GM19452 (cell line): ENCODE measurements around the gene SLAMF9.
A peak's percentile ranks its signal among the peaks of the same experiment; 100 is the strongest.

Experiments used
- ATAC-seq: cut with Tn5 transposase; IDR thresholded peaks from one replicate; pipeline ENCODE4 v1.9.1; 2021; ENCODE audit not compliant: unreplicated experiment

SLAMF9 gene

DNA sequence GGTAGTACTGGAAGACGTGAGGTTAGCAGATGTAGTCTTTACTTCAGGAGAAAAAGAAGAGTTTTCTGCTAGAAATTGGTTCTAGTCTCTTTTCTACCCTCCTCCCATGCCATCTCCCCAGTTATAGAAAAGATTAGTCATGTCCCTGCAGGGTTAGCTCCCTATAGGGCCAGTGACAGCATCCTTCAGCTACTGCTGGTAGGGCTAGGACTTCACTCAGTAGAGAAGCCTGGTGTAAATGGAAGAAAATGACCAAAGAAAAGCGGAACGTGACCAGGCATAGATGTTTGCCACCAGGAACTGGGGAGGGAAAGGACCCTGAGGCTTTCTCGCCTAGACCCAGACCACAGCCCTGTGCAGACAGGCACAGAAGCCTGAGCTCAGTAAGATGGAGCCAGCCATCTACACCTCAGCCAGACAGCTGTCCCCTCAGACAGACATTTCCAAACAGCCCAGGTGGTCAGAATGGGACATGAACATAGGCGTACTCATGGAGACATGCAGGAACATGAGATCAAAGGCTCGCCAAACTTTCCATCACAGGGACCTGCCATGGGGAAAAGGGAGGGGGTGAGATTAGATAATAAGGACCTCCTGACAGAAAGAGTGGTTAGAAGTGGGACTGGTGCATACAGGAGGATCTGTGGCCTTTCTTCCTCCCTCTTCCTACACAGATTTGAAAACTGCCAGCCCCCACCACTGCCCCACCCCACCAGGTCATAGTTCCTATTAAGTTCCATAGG, 23.5 kb upstream of the SLAMF9 start:
- ATAC-seq: no peak

GRCh38 chr1:159974350-159974965, 20.4 kb upstream of the SLAMF9 start:
- ATAC-seq: no peak

DNA sequence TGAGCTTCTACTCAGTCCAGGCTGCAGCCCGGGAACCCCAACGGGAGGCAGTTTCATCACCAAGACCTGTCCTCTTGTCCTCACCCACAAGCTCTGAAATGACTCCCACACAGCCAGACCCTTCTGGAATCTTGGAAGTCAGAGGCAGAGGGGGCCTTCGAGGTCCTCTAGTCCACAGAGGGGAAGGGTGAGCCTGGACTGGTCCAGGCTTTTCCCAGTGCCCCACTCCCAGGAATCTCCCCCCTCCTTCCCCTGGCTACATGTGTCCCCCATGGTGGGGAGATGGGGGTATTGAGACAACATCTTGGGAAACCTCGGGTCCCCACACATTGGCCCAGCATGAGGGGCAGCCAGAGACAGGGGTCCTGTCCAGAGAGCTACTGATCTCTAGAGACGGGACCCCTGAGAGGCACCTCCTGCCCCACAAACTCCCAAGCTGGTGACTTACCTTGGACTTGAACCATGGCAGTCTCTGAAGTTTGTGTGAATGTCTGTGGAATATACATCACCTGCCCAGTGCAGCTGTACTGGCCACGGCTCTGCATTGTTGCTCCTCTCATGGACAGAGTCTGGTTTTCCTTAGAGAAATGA, 19.4 kb upstream of the SLAMF9 start:
- no peak for ATAC-seq

DNA sequence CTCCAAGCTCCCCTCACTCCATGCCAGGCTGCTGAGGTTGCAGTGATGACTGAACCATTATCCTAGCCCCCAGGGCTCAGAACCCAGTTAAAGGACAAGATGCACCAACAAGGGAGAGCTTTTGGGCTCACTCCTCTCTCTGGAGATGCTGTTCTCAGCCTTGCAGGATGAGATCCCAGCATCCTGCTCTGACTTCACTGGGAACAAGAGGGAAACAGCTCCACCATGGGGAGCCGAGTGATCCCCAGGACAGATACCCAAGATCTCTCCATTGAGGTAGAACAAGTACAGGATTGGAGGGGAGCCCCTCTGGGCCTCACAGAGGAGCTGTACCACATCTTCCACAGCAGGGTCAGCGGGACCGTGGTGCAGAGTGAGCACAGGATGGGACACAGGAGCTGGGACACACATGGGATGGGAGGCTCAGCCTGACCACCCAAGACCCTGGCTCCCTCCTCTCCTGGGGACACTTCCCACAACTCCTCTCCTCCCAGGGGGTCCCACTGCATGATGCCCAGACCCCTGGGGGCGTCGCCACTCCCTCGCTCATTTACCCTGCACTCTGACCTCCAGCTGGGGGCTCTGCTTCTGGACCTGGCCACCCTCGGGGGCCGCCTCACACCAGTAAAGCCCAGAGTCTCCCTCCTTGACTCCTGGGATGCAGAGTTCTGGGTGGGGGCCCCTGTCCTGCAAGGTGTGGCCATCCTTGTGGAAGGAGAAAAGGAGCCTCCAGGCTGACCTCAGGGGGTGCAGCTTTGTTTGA, 18.6 kb upstream of the SLAMF9 start:
- no peak for ATAC-seq

DNA sequence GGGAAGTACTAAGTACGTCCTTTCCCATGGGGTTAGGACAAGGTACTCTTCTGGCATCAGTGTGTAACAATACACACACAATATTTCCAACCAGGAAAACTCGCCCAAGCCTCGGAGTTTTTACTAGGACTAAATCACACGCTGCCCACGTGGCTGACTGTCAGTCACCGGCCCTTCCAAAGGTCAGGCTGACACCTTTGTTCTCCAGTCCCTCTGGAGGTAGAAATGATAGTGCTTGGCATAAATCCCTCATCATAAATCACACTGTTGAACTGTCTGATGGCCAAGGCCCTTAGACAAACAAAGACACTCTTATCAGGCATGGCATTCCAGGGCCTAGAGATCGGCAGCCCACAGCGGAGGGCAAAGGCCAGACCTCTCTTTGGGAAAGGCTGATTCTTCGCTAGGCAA, 16.9 kb upstream of the SLAMF9 start:
- no peak for ATAC-seq

- ATAC-seq: no peak
Observed at GRCh38 chr1:159968901-159969300, 14.9 kb upstream of the SLAMF9 start.

DNA sequence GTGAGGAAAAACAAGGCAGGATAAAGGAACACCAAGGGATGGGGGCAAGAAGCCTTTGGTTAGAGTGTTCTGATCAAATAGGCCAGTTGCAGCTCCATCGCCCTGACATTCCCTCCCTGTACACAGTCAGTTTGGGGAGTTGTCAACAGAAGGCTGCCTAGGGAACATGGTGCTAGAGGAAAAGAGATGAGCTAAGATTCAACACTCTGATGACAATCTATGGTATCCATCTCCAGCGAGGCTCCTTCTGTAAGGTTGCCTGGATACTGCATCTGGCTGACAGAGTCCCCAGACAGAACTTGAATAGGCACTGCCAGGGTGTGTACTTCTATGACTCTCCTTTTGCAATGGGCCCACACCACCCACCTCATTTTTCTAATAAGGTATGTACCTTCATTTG, 11.2 kb upstream of the SLAMF9 start:
- ATAC-seq: no peak

DNA sequence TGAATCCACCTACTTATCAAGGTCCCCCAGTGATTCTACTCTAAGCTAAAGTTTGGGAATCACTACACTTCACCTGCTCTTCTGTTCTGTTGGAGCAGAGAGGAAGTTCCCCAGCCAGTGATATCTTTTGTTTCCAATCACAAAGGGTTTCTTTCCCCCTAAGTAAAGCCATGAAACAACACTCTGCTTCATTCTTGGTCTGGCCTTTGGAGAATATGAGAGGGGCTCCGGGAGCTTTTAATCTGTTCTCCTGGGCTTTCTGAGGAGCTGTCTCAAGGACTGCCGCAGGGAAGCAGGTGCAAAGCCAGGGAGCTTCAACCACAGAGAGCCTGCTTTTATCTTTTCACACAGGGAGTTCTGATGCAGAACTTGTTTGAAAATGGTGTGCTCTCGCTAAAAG, 10.1 kb upstream of the SLAMF9 start:
- no peak for ATAC-seq

GRCh38 chr1:159962176-159962575, 8.1 kb upstream of the SLAMF9 start:
- no peak for ATAC-seq

DNA sequence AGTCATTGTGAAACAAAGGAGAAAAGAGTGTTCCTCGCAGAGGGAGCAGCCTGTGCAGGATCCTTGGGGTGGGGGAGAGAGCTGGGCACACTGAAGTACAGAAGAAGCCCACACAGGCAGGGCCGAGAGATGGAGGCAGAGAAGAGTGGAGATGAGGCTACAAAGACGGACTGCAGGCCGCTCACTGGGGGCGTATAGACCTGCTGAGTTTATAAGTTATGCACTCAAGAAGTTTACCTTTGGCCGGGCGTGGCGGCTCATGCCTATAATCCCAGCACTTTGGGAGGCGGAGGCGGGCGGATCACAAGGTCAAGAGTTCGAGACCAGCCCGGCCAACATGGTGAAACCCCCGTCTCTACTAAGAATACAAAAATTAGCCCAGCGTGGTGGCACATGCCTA, 7.6 kb upstream of the SLAMF9 start:
- no peak for ATAC-seq

- ATAC-seq: no peak
Observed at GRCh38 chr1:159960721-159961381, 6.8 kb upstream of the SLAMF9 start.

- no peak for ATAC-seq
Observed at GRCh38 chr1:159959451-159959850, 5.4 kb upstream of the SLAMF9 start.

DNA sequence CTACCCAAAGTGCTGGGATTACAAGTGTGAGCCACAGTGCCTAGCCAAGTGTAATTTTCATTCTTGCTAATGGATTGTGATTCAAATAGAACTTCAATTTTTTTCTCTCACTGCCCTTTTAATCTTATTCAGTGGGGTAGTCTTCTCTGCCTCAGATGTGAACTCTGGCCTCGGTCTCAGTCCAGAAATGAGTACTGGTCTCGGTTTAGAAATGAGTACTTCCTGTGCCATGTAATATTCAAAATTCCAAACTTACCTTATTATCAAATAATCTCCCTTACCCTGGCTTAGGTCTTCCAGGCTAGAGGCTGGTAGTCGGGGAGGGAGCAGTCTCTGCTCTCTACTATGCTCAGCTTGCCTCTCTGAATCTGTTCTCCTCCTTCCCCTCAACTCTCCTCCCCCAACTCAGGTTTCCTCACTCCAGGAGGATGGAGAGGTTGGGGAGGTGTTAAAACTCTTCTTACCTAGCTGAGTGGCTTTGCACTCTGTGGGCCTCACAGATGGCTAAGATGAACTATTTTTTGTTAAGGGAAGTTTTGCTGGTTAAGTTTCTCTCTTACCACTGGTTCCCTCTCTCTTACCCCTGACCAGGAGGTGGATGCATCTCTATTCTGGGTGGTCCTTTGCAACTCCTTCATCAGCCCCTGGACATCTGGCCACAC, 4.8 kb upstream of the SLAMF9 start:
- ATAC-seq: peak; percentile 58

GRCh38 chr1:159957824-159958268, 3.8 kb upstream of the SLAMF9 start:
- no peak for ATAC-seq

DNA sequence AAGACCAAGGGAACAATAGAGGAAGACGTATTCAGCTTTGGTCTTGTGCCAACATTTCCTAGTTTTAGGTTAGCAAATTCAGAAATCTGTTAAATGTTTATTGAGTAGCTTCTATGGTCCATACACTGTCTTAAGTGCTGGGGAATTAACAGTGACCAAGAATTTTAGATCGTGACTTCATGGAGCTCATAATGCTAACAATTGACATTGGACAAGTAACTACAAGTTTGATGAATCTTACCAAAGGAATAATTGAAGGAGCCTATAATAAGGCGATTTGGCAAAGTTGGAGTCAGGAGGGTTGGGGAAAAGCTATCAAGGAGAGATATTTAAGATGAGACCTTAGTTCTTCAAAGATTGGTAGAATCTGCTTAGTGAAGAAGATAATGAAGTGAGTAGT, 1.4 kb upstream of the SLAMF9 start:
- ATAC-seq: no peak

DNA sequence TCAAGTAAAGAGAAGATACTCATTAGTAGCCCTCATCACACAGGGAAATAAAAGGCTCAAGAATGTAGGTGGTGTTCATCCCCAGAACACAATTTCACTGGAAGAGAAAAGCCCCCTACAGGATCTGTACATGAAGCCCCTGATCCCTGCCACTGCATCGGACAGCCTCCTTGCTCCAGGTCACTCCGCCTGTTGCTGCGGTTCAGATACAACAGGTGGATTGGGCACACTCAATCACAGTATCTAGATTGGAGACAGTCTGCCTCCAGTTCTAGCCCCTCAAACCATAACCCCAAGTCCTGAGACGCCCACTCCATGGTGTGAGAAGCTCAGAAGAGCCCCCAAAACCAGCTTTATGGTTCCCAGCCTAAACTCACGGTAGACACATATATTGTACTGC, 1.1 kb downstream of the SLAMF9 start:
- ATAC-seq: no peak

- ATAC-seq: no peak
Observed at GRCh38 chr1:159951551-159951950, 2.5 kb downstream of the SLAMF9 start.

- no peak for ATAC-seq
Observed at GRCh38 chr1:159951016-159951415, 3.0 kb downstream of the SLAMF9 start.

- no peak for ATAC-seq
Observed at GRCh38 chr1:159949981-159950381, 4.1 kb downstream of the SLAMF9 start.

- no peak for ATAC-seq
Observed at GRCh38 chr1:159949123-159949522, 4.9 kb downstream of the SLAMF9 start.

DNA sequence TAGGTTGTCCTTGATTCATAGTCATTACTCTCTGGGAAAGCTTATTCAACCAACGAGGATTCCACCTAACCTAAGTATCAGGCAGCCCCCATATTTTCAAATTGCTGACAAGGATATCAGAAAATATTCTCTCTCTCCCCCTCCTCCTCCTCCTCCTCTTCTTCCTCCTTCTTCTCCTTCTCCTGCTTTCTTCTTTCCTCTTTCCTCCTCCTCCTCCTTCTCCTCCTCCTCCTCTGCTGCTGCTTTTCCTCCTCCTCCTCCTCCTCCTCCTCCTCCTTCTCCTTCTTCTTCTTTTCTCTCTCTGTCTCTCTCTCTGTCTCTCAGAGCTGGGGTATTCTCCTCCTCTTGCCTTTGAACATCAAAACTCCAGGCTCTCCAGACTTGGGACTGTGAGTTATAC, 6.1 kb downstream of the SLAMF9 start:
- no peak for ATAC-seq
